ENCODE results near the gene CHCHD2.
A peak's percentile ranks its signal among the peaks of the same experiment; 100 is the strongest.
"Not testable (repeated sequence)": the region's sequence is repeated elsewhere in the genome, so short reads cannot be mapped to it uniquely, and the experiment has no call there.

CHCHD2 gene

GRCh38 chr7:56081626-56082340, 24.5 kb downstream of the CHCHD2 start:
- DNase-seq = no peak

DNA sequence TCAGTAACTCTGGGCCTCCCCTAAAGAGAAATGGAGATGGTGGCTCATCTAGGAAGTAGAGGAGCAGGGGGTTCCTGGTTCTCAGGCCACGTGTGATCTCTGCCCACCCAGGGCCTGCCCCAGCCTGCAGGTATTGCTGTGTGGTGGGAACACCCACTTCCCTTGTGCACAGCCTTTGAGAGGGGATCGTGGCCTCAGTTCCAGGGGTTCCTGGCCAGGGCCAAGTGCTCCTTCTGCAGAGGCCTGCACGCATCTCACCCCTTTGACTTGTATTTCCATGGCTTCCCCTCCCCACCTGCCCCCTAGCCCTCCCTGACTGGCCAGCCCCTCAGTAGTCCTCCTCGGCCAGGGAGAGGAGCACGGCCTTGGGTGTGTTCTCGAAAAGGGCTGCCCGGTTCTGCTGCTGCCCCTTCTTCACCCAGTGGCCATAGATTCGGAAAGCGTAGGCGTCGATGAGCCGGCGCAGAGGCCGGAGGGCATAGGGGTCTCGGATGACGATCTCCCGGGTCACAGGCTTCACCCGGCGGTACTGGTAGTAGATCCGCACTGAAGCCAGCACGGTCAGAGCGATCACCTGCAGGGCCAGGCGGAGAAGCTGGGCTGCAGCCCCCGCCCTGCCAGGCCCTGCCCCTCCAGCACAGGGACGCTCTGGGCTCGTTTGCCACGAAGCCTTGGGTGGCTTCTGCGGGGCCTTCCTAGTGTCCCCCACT, 25.4 kb downstream of the CHCHD2 start:
- DNase-seq = not testable (repeated sequence)

DNA sequence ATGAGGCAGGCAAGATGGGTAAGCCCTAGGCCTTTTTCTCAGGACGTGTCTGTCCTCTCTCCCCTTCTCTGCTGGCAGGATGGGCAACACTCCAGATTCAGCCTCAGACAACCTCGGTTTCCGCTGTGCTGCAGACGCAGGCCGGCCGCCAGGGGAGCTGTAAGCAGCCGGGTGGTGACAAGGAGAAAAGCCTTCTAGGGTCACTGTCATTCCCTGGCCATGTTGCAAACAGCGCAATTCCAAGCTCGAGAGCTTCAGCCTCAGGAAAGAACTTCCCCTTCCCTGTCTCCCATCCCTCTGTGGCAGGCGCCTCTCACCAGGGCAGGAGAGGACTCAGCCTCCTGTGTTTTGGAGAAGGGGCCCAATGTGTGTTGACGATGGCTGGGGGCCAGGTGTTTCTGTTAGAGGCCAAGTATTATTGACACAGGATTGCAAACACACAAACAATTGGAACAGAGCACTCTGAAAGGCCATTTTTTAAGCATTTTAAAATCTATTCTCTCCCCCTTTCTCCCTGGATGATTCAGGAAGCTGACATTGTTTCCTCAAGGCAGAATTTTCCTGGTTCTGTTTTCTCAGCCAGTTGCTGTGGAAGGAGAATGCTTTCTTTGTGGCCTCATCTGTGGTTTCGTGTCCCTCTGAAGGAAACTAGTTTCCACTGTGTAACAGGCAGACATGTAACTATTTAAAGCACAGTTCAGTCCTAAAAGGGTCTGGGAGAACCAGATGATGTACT, 26.7 kb downstream of the CHCHD2 start:
- DNase-seq = no peak

GRCh38 chr7:56078196-56078595, 28.1 kb downstream of the CHCHD2 start:
- DNase-seq = no peak

GRCh38 chr7:56077681-56078080, 28.6 kb downstream of the CHCHD2 start:
- no peak for DNase-seq

- DNase-seq = peak; percentile 61
These were observed 31.9 kb downstream of the CHCHD2 start for GRCh38 chr7:56074371-56074791.

DNA sequence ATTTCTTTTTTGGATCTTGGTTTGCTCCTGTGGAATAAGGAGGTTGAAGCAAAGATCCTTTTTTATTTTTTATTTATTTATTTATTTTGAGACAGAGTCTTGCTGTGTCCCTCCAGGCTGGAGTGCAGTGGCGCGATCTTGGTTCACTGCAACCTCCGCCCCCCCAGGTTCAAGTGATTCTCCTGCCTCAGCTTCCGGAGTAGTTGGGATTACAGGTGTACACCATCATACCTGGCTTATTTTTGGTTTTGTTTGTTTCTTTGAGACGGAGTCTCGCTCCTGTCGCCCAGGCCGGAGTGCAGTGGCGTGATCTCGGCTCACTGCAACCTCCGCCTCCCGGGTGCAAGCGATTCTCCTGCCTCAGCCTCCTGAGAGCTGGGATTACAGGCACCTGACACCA, 39.9 kb downstream of the CHCHD2 start:
- DNase-seq = not testable (repeated sequence)

GRCh38 chr7:56063882-56064625, 42.2 kb downstream of the CHCHD2 start, which contains the start of gene SUMF2:
SUMF2 (plus strand) TSS chr7:56064286; CDS start chr7:56064312, 26 bp downstream.
- peak; percentile 82 for DNase-seq

- DNase-seq = peak; percentile 61
These were observed 42.8 kb downstream of the CHCHD2 start for GRCh38 chr7:56063500-56063881.

- no peak for DNase-seq
These were observed 43.9 kb downstream of the CHCHD2 start for GRCh38 chr7:56062382-56062781.

DNA sequence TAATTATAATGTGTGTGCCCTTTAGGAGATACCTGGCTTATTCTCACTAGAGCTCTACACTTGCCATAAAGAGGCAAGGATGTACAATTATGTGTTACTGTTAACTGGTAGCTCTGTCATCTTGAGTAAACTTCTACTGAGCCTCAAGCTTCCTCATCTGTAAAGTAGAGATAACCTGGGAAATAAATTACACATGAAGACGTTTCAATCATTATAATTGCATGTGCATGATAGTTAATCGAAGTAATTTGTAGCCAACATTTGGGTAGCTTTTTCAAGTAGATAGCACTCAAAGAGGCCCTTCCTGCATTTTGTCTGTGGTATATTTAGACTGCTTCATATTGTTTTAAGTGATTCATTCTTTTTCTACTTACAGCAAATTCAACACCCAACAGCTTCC, 52.3 kb downstream of the CHCHD2 start:
- no peak for DNase-seq

DNA sequence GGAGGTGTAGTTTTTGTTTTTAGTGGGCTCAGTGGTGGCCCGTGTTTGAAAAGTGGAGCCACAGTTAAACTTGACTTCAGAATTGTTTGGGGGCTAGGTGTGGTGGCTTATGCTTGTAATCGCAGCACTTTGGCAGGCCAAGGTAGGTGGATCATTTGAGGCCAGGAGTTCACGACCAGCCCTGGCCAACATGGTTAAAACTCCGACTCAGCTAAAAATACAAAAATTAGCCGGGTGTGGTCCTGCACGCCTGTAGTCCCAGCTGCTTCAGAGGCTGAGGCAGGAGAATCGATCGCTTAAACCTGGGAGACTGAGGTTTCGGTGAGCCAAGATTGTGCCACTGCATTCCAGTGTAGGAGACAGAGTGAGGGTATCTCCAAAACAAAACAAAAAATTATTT, 52.9 kb downstream of the CHCHD2 start:
- DNase-seq = no peak

Measured in NCI-H2171 treated with DMSO at 0.1 percent for 48 hours (cell line).